Endodermal cell (in vitro differentiated cells): ENCODE measurements around the gene SGPP2. TPM values are rescaled to one million over a fixed set of nuclear protein-coding genes. Genes with fewer than 3 reads are reported as not detected.

ENCODE experiments used
- DNase-seq: peaks from one replicate; pipeline ENCODE4 v3.0.0-alpha.2; 2017
- H3K27ac ChIP-seq: 2 replicates; pipeline ENCODE4 v1.5.1; 2013; ENCODE audit warnings: mild to moderate bottlenecking, low read depth, low read length, moderate library complexity
- H3K27me3 ChIP-seq: 2 replicates; pipeline ENCODE4 v1.6.1; 2013; ENCODE audit warnings: mild to moderate bottlenecking, low read length, moderate library complexity; ENCODE audit not compliant: insufficient read depth, control insufficient read depth, poor library complexity, severe bottlenecking
- H3K36me3 ChIP-seq: 2 replicates; pipeline ENCODE4 v1.7.0; 2013; ENCODE audit warnings: mild to moderate bottlenecking, low read length, moderate library complexity; ENCODE audit not compliant: control insufficient read depth, insufficient read depth
- H3K4me1 ChIP-seq: one replicate; pipeline ENCODE4 v1.7.0; 2013; ENCODE audit warnings: low read length; ENCODE audit not compliant: control insufficient read depth, insufficient read depth
- H3K4me3 ChIP-seq: 2 replicates; pipeline ENCODE4 v1.5.1; 2013; ENCODE audit warnings: mild to moderate bottlenecking, low read length, moderate library complexity
- H3K9ac ChIP-seq: 2 replicates; pipeline ENCODE4 v1.6.1; 2013; ENCODE audit warnings: mild to moderate bottlenecking, low read length, moderate library complexity; ENCODE audit not compliant: poor library complexity, severe bottlenecking; ENCODE audit errors: extremely low read depth
- H3K9me3 ChIP-seq: 2 replicates; pipeline ENCODE4 v1.6.1; 2013; ENCODE audit warnings: mild to moderate bottlenecking, low read length, moderate library complexity; ENCODE audit not compliant: control insufficient read depth
- H3K27ac Mint-ChIP-seq: 2 replicates; pipeline ENCODE4 v1.8.0; 2020; ENCODE audit warnings: mixed read lengths
- H3K27me3 Mint-ChIP-seq: 2 replicates; pipeline ENCODE4 v1.8.0; 2021; ENCODE audit warnings: mild to moderate bottlenecking, mixed read lengths; ENCODE audit not compliant: insufficient read depth
- H3K36me3 Mint-ChIP-seq: 2 replicates; pipeline ENCODE4 v1.8.0; 2020; ENCODE audit warnings: low read depth, mixed read lengths
- H3K4me1 Mint-ChIP-seq: 2 replicates; pipeline ENCODE4 v1.8.0; 2020; ENCODE audit warnings: mixed read lengths
- H3K4me3 Mint-ChIP-seq: 2 replicates; pipeline ENCODE4 v1.8.0; 2020; ENCODE audit warnings: mild to moderate bottlenecking, moderate library complexity, mixed read lengths
- H3K9me3 Mint-ChIP-seq: 2 replicates; pipeline ENCODE4 v1.8.0; 2020; ENCODE audit warnings: mild to moderate bottlenecking, mixed read lengths
- WGBS, 2 experiments: methylation state at CpG; one replicate each; pipeline versions ENCODE4 v1.1.5 to v1.1.7; 2013; ENCODE audit warnings: missing lambda C conversion rate in 2 of 2, mixed read lengths in 1 of 2; ENCODE audit not compliant: insufficient coverage in 1 of 2, insufficient read length in 1 of 2; 5-methylcytosine and 5-hydroxymethylcytosine counted together
- total RNA-seq, 2 donors: library from RNA; stranded (reverse); fragmentation: NEBNext Ultra II Directional in 1 of 2; extraction: Animal tissue kit (Norgen Biotek cat#: 25700) in 1 of 2; gene quantifications; 2 replicates in 1 of 2; 3 replicates in 1 of 2; pipeline ENCODE4 v1.2.1, GENCODE V29; 2021
- TF ChIP-seq, protein P1 (sequence below): fragments of 200-600 bp; sonication (generic); conservative IDR thresholded peaks from 2 replicates; pipeline ENCODE4 v1.5.0; 2021; ENCODE audit warnings: antibody characterized with exemption, mild to moderate bottlenecking

The SGPP2 gene
- total RNA-seq, 2 donors from 2014 or later, result not detected

DNA sequence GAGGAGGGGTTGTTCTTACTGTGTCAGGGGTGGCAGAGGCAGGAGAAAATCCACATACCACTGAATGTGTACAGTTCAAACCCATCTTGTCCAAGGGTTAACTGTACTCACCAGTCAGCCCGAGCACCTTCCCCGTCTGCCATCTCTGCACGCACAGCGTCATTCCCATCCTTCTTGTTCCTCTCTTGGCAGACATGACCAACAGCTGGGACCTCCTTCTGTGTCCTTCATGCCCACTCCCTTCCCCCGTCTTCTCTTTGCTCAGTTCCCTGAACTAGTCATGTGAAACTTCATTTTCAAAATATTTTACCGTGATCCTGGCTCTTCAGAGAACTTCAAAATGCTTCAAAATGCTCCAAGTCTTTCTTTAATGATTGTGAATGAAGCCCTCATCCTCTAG, 139.6 kb downstream of the SGPP2 start:
- H3K4me3 Mint-ChIP-seq, result no peak overlapping the region
- Histone ChIP-seq H3K9ac (no peak overlapping the region), H3K27me3 (no peaks in the 10 kb centered on the region), H3K9me3 (no peaks in the 10 kb centered on the region), H3K27ac (no peak overlapping the region), H3K4me3 (no peak overlapping the region), H3K36me3 (peaks cover 3% of the 10 kb centered on the region), H3K4me1 (no peaks in the 10 kb centered on the region)
- no peak for DNase-seq
- no peaks in the 10 kb centered on the region for H3K36me3 Mint-ChIP-seq
- TF ChIP-seq, protein P1, sequence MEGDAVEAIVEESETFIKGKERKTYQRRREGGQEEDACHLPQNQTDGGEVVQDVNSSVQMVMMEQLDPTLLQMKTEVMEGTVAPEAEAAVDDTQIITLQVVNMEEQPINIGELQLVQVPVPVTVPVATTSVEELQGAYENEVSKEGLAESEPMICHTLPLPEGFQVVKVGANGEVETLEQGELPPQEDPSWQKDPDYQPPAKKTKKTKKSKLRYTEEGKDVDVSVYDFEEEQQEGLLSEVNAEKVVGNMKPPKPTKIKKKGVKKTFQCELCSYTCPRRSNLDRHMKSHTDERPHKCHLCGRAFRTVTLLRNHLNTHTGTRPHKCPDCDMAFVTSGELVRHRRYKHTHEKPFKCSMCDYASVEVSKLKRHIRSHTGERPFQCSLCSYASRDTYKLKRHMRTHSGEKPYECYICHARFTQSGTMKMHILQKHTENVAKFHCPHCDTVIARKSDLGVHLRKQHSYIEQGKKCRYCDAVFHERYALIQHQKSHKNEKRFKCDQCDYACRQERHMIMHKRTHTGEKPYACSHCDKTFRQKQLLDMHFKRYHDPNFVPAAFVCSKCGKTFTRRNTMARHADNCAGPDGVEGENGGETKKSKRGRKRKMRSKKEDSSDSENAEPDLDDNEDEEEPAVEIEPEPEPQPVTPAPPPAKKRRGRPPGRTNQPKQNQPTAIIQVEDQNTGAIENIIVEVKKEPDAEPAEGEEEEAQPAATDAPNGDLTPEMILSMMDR, result no peak
- peaks cover 6% of the 10 kb centered on the region for H3K4me1 Mint-ChIP-seq
- no peaks in the 10 kb centered on the region for H3K9me3 Mint-ChIP-seq
- no peak overlapping the region for H3K27ac Mint-ChIP-seq
- peaks cover 13% of the 10 kb centered on the region for H3K27me3 Mint-ChIP-seq
- 90 to 92% methylated on average over 6 of the region's 6 CpGs for WGBS, 2 experiments

DNA sequence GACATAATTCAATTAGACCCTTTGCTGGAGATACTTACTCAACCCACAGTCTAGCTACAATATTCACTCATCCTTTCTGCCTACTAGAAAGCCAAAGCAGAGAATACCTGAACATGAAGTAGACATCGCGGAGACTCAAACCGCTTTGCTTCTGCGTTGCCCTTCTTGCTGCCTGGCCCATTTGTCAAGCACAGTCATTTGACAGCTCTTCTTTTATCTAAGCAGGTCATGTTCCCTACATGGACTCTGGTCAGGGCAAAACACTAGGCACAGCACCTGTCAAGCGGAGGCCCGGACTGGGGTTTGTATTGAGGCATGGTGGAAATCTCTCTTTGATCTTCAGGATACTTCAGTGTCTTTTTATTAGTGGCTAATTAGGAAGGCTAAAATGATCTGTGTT, 141.9 kb downstream of the SGPP2 start:
- Histone ChIP-seq H3K9me3 (no peaks in the 10 kb centered on the region), H3K4me3 (no peak overlapping the region), H3K9ac (no peak overlapping the region), H3K36me3 (peaks cover 3% of the 10 kb centered on the region), H3K27me3 (no peaks in the 10 kb centered on the region), H3K27ac (no peak overlapping the region), H3K4me1 (no peaks in the 10 kb centered on the region)
- Mint-ChIP-seq H3K36me3 (peaks cover 2% of the 10 kb centered on the region), H3K4me1 (peaks cover 3% of the 10 kb centered on the region), H3K27ac (no peak overlapping the region), H3K9me3 (no peaks in the 10 kb centered on the region), H3K27me3 (peaks cover 6% of the 10 kb centered on the region), H3K4me3 (no peak overlapping the region)
- WGBS, 2 experiments, result 96 to 97% methylated on average over 6 of the region's 6 CpGs
- no peak for DNase-seq
- TF ChIP-seq, protein P1, result no peak

DNA sequence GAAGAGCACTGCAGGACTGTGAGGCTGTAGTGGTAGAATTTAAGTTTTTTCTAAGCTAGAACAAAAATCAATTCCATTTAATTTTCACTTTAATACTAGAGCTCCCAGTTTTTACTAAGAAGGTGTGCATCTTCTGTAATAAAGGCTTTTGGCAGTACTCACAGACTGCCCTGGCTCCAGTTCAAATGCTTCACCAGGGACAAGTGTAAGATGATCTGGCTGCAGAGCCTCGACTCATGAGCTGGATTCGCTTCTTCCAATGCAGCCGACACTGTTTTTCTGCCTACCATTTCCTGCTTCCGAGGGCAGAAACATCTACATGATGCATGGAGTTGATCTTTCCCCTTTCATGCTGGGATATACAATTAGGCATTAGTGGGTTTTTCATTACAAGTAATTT, 144.5 kb downstream of the SGPP2 start:
- 91 to 92% methylated on average over 4 of the region's 4 CpGs for WGBS, 2 experiments
- Histone ChIP-seq H3K27ac (no peak overlapping the region), H3K36me3 (peaks cover 3% of the 10 kb centered on the region), H3K4me3 (no peak overlapping the region), H3K9ac (no peak overlapping the region), H3K9me3 (no peaks in the 10 kb centered on the region), H3K27me3 (no peaks in the 10 kb centered on the region), H3K4me1 (no peaks in the 10 kb centered on the region)
- no peaks in the 10 kb centered on the region for H3K9me3 Mint-ChIP-seq
- peaks cover 9% of the 10 kb centered on the region for H3K36me3 Mint-ChIP-seq
- TF ChIP-seq, protein P1, result no peak
- no peak overlapping the region for H3K4me3 Mint-ChIP-seq
- no peak for DNase-seq
- H3K27ac Mint-ChIP-seq, result no peak overlapping the region
- H3K27me3 Mint-ChIP-seq, result no peaks in the 10 kb centered on the region
- no peaks in the 10 kb centered on the region for H3K4me1 Mint-ChIP-seq
